Neural cell (in vitro differentiated cells): ENCODE results near the gene TRIM2. TPM values are rescaled to one million over a fixed set of nuclear protein-coding genes. Genes with fewer than 3 reads are reported as not detected.

Experiments used
- H2AFZ ChIP-seq: fragments of 200-600, 300-800 bp; sonication (generic), shearing (Covaris generic); 2 replicates; pipeline ENCODE4 v1.6.0; 2014; ENCODE audit warnings: low read depth, mild to moderate bottlenecking, antibody characterized with exemption, low read length, moderate library complexity
- H3F3A ChIP-seq: fragments of 200-600 bp; shearing (Covaris generic); 2 replicates; pipeline ENCODE4 v1.6.1; 2016; ENCODE audit warnings: mild to moderate bottlenecking, moderate library complexity, mixed read lengths, antibody characterized with exemption, low read length; ENCODE audit not compliant: insufficient read depth, poor library complexity, severe bottlenecking
- H3K27ac ChIP-seq: fragments of 200-600, 300-800 bp; sonication (generic), shearing (Covaris generic); 2 replicates; pipeline ENCODE4 v1.5.1; 2014; ENCODE audit warnings: mild to moderate bottlenecking, low read length, moderate library complexity
- H3K27me3 ChIP-seq: fragments of 300-800, 200-600 bp; sonication (generic), shearing (Covaris generic); 2 replicates; pipeline ENCODE4 v1.6.0; 2014; ENCODE audit warnings: mild to moderate bottlenecking, low read depth, low read length, moderate library complexity; ENCODE audit not compliant: insufficient read depth
- H3K36me3 ChIP-seq: fragments of 300-800, 200-600 bp; sonication (generic), shearing (Covaris generic); 2 replicates; pipeline ENCODE4 v1.5.1; 2014; ENCODE audit warnings: mild to moderate bottlenecking, antibody characterized with exemption, low read length, moderate library complexity; ENCODE audit not compliant: insufficient read depth
- H3K4me2 ChIP-seq: fragments of 300-800, 200-600 bp; sonication (generic), shearing (Covaris generic); 2 replicates; pipeline ENCODE4 v1.6.0; 2014; ENCODE audit warnings: mild to moderate bottlenecking, low read length
- H3K4me3 ChIP-seq: fragments of 300-800, 200-600 bp; sonication (generic), shearing (Covaris generic); 2 replicates; pipeline ENCODE4 v1.5.1; 2014; ENCODE audit warnings: mild to moderate bottlenecking, low read length, moderate library complexity
- H3K79me2 ChIP-seq: fragments of 200-600 bp; shearing (Covaris generic); replicated peaks from 2 replicates; pipeline ENCODE4 v1.6.0; 2014; ENCODE audit warnings: mild to moderate bottlenecking, low read length, moderate library complexity; ENCODE audit not compliant: insufficient read depth
- H3K9ac ChIP-seq: fragments of 300-800, 200-600 bp; sonication (generic), shearing (Covaris generic); 2 replicates; pipeline ENCODE4 v1.6.1; 2016; ENCODE audit warnings: mild to moderate bottlenecking, low read length, mixed read lengths
- H3K9me2 ChIP-seq: fragments of 200-600 bp; shearing (Covaris generic); 2 replicates; pipeline ENCODE4 v1.6.1; 2016; ENCODE audit warnings: mild to moderate bottlenecking, low read length, mixed read lengths; ENCODE audit not compliant: insufficient read depth
- H3K9me3 ChIP-seq: fragments of 200-600, 300-800 bp; sonication (generic), shearing (Covaris generic); 2 replicates; pipeline ENCODE4 v1.6.1; 2016; ENCODE audit warnings: mild to moderate bottlenecking, mixed run types, low read length, moderate library complexity, mixed read lengths
- H4K20me1 ChIP-seq: fragments of 200-600 bp; shearing (Covaris generic); 2 replicates; pipeline ENCODE4 v1.6.1; 2016; ENCODE audit warnings: mild to moderate bottlenecking, mixed run types; ENCODE audit not compliant: insufficient read depth
- EP300 ChIP-seq: fragments of 450-650 bp; conservative IDR thresholded peaks from 2 replicates; pipeline ENCODE4 v1.6.1; 2014; ENCODE audit warnings: antibody characterized with exemption, mild to moderate bottlenecking, moderate library complexity; ENCODE audit not compliant: poor library complexity, severe bottlenecking
- EZH2 ChIP-seq: fragments of 200-600, 300-800 bp; shearing (Covaris generic), sonication (generic); IDR thresholded peaks from 2 replicates; pipeline ENCODE4 v1.6.1; 2014; ENCODE audit warnings: antibody characterized with exemption, low read length, borderline replicate concordance, mild to moderate bottlenecking; ENCODE audit not compliant: insufficient read depth, poor library complexity, severe bottlenecking
- MXI1 ChIP-seq: fragments of 450-650 bp; conservative IDR thresholded peaks from 2 replicates; pipeline ENCODE4 v1.6.1; 2014; ENCODE audit warnings: antibody characterized with exemption, mild to moderate bottlenecking; ENCODE audit not compliant: poor library complexity, severe bottlenecking
- POLR2AphosphoS5 ChIP-seq: IDR thresholded peaks from 2 replicates; pipeline ENCODE4 v1.6.1; 2012
- RAD21 ChIP-seq: fragments of 450-650 bp; conservative IDR thresholded peaks from 2 replicates; pipeline ENCODE4 v1.6.1; 2014; ENCODE audit warnings: antibody characterized with exemption, mild to moderate bottlenecking, moderate library complexity
- SMC3 ChIP-seq: fragments of 450-650 bp; conservative IDR thresholded peaks from 2 replicates; pipeline ENCODE4 v1.6.1; 2014; ENCODE audit warnings: antibody characterized with exemption, mild to moderate bottlenecking, moderate library complexity; ENCODE audit not compliant: poor library complexity
- TAF1 ChIP-seq: IDR thresholded peaks from 2 replicates; pipeline ENCODE4 v1.6.1; 2012; ENCODE audit warnings: low read depth
- polyA plus RNA-seq: library from polyadenylated mRNA; depleted of rRNA; stranded (reverse); fragments of >200 nt; gene quantifications from 2 replicates; pipeline ENCODE4 v1.2.3, GENCODE V29; 2014
- TF ChIP-seq, protein P1 (sequence below): IDR thresholded peaks from 2 replicates; pipeline ENCODE4 v1.6.1; 2012; ENCODE audit warnings: borderline replicate concordance
- TF ChIP-seq, protein P2 (sequence below): fragments of 450-650 bp; IDR thresholded peaks from 2 replicates; pipeline ENCODE4 v1.5.1; 2014; ENCODE audit warnings: antibody characterized with exemption, mild to moderate bottlenecking, moderate library complexity; ENCODE audit not compliant: poor library complexity, severe bottlenecking

TRIM2 gene
- polyA plus RNA-seq, 1 donor from 2014 or later, result 261 TPM

DNA sequence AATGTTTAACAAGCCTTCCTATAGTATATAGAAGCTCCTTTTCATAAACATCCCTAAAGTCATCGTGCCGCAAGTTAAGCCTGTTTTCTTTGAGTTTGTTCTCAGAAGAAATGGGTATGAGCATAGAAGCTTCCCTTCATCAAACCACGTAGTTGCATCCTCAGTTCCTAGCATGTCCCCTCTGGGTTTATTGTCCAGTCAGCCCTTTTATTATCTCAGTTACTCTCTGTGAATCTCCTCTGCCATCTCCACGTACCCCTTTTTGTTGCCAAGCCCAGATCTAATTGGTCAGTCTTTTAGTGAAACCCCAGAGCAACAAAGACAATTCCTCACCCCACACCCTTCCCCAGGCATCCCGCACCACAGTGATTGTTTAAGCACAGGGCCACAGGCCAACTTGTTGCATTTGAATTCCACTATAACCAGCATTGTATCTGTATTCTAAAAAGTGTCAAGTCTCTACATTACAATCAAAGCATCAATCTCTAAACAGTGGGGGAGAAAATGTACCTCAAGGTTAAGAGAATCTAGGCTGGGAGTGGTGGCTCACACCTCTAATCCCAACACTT is 12.4 kb upstream of the TRIM2 start:
- no peak overlapping the region for H3K4me3 ChIP-seq

DNA sequence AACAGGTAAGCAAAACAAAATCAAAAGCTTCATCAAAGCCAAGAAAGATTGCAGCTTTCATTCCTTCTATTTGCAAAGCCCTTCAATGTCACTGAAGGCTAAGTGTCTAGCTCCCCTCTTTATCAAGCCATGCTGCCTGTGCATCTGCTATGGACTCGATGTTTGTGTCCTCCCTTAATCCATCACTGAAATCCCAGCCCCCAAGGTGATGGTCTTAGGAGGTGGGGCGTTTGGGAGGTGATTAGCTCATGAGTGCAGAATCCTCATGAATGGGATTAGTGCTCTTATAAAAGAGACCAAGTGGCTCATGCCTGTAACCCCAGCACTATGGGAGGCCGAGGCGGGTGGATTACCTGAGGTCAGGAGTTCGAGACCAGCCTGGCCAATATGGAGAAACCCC is 6.9 kb upstream of the TRIM2 start:
- H3K9ac ChIP-seq, result no peak overlapping the region
- H3K4me3 ChIP-seq, result no peak overlapping the region
- peaks cover 9% of the 10 kb centered on the region for H3K36me3 ChIP-seq
- no peaks in the 10 kb centered on the region for H3F3A ChIP-seq
- H3K27ac ChIP-seq, result no peak overlapping the region
- no peaks in the 10 kb centered on the region for H4K20me1 ChIP-seq
- TF ChIP-seq TAF1 (no peak), SMC3 (no peak), EZH2 (no peak), RAD21 (no peak), MXI1 (no peak), EP300 (no peak), POLR2AphosphoS5 (no peak)
- TF ChIP-seq, protein P1, sequence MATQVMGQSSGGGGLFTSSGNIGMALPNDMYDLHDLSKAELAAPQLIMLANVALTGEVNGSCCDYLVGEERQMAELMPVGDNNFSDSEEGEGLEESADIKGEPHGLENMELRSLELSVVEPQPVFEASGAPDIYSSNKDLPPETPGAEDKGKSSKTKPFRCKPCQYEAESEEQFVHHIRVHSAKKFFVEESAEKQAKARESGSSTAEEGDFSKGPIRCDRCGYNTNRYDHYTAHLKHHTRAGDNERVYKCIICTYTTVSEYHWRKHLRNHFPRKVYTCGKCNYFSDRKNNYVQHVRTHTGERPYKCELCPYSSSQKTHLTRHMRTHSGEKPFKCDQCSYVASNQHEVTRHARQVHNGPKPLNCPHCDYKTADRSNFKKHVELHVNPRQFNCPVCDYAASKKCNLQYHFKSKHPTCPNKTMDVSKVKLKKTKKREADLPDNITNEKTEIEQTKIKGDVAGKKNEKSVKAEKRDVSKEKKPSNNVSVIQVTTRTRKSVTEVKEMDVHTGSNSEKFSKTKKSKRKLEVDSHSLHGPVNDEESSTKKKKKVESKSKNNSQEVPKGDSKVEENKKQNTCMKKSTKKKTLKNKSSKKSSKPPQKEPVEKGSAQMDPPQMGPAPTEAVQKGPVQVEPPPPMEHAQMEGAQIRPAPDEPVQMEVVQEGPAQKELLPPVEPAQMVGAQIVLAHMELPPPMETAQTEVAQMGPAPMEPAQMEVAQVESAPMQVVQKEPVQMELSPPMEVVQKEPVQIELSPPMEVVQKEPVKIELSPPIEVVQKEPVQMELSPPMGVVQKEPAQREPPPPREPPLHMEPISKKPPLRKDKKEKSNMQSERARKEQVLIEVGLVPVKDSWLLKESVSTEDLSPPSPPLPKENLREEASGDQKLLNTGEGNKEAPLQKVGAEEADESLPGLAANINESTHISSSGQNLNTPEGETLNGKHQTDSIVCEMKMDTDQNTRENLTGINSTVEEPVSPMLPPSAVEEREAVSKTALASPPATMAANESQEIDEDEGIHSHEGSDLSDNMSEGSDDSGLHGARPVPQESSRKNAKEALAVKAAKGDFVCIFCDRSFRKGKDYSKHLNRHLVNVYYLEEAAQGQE, result no peak
- TF ChIP-seq, protein P2, sequence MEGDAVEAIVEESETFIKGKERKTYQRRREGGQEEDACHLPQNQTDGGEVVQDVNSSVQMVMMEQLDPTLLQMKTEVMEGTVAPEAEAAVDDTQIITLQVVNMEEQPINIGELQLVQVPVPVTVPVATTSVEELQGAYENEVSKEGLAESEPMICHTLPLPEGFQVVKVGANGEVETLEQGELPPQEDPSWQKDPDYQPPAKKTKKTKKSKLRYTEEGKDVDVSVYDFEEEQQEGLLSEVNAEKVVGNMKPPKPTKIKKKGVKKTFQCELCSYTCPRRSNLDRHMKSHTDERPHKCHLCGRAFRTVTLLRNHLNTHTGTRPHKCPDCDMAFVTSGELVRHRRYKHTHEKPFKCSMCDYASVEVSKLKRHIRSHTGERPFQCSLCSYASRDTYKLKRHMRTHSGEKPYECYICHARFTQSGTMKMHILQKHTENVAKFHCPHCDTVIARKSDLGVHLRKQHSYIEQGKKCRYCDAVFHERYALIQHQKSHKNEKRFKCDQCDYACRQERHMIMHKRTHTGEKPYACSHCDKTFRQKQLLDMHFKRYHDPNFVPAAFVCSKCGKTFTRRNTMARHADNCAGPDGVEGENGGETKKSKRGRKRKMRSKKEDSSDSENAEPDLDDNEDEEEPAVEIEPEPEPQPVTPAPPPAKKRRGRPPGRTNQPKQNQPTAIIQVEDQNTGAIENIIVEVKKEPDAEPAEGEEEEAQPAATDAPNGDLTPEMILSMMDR, result no peak
- no peaks in the 10 kb centered on the region for H3K9me3 ChIP-seq
- no peaks in the 10 kb centered on the region for H3K9me2 ChIP-seq
- no peak overlapping the region for H3K4me2 ChIP-seq
- H3K27me3 ChIP-seq, result no peaks in the 10 kb centered on the region
- H2AFZ ChIP-seq, result no peak overlapping the region
- peaks cover 62% of the 10 kb centered on the region for H3K79me2 ChIP-seq

More for the DNA sequence above, 12.4 kb upstream of the TRIM2 start:
- Histone ChIP-seq H3F3A (no peaks in the 10 kb centered on the region), H3K9ac (no peak overlapping the region), H3K9me2 (no peaks in the 10 kb centered on the region), H3K4me2 (no peak overlapping the region), H2AFZ (no peak overlapping the region), H3K9me3 (no peaks in the 10 kb centered on the region), H4K20me1 (no peaks in the 10 kb centered on the region), H3K27ac (no peak overlapping the region), H3K79me2 (peaks cover 31% of the 10 kb centered on the region), H3K27me3 (no peaks in the 10 kb centered on the region), H3K36me3 (peaks cover 9% of the 10 kb centered on the region)
- TF ChIP-seq POLR2AphosphoS5 (no peak), MXI1 (no peak), SMC3 (no peak), EZH2 (no peak), TAF1 (no peak), RAD21 (no peak), EP300 (no peak)
- TF ChIP-seq, protein P1, result no peak
- TF ChIP-seq, protein P2, result no peak
